Measurements from ENCODE around the gene NUDT3.
A peak's percentile ranks its signal among the peaks of the same experiment; 100 is the strongest.

DNA sequence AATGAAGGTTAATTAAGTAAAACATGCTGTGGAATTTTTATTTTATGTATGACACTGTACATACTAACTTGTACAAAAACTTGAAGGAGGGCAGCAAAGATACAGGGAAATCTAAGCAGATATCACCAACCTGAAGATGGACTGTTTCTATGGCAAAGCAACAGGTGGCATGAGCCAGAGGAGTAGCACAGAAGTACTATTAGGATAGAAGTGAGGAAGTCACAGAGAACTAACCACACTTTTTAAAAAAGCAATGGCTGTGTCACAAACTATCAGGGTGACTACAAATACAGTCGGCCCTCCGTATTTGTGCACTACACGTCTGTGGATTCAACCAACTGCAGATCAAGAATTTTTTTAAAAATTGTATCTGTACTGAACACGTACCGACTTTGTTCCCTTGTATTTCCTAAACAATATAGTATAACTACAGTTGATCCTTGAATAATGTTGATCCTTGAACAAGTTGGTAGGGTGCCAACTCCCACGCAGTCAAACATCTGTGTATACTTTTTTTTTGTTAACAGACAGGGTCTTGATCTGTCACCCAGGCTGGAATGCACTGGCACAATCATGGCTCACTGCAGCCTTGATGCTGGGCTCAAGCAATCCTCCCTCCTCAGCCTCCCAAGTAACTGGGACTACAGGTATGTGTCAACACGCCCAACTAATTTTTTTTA, 61.0 kb downstream of the NUDT3 start:
- TF ChIP-seq TAF1 (IDR thresholded peaks at IDR 0.05; ENCODE audit: low read depth), result no peak
- TF ChIP-seq, protein P1, sequence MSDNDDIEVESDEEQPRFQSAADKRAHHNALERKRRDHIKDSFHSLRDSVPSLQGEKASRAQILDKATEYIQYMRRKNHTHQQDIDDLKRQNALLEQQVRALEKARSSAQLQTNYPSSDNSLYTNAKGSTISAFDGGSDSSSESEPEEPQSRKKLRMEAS (IDR thresholded peaks at IDR 0.05), result no peak
- TF ChIP-seq RAD21 (IDR thresholded peaks at IDR 0.05; ENCODE audit: low read depth), result no peak
- no peak for TF ChIP-seq YY1 (IDR thresholded peaks at IDR 0.05; ENCODE audit: low read depth)
- TF ChIP-seq, protein P2, sequence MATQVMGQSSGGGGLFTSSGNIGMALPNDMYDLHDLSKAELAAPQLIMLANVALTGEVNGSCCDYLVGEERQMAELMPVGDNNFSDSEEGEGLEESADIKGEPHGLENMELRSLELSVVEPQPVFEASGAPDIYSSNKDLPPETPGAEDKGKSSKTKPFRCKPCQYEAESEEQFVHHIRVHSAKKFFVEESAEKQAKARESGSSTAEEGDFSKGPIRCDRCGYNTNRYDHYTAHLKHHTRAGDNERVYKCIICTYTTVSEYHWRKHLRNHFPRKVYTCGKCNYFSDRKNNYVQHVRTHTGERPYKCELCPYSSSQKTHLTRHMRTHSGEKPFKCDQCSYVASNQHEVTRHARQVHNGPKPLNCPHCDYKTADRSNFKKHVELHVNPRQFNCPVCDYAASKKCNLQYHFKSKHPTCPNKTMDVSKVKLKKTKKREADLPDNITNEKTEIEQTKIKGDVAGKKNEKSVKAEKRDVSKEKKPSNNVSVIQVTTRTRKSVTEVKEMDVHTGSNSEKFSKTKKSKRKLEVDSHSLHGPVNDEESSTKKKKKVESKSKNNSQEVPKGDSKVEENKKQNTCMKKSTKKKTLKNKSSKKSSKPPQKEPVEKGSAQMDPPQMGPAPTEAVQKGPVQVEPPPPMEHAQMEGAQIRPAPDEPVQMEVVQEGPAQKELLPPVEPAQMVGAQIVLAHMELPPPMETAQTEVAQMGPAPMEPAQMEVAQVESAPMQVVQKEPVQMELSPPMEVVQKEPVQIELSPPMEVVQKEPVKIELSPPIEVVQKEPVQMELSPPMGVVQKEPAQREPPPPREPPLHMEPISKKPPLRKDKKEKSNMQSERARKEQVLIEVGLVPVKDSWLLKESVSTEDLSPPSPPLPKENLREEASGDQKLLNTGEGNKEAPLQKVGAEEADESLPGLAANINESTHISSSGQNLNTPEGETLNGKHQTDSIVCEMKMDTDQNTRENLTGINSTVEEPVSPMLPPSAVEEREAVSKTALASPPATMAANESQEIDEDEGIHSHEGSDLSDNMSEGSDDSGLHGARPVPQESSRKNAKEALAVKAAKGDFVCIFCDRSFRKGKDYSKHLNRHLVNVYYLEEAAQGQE (IDR thresholded peaks at IDR 0.05; ENCODE audit: low read depth), result no peak
- no peak for TF ChIP-seq EP300 (IDR thresholded peaks at IDR 0.05; ENCODE audit: borderline replicate concordance)
- no peak for TF ChIP-seq NFIC (IDR thresholded peaks at IDR 0.05)
- no peak for TF ChIP-seq CEBPB (IDR thresholded peaks at IDR 0.05)
- TF ChIP-seq, protein P3, sequence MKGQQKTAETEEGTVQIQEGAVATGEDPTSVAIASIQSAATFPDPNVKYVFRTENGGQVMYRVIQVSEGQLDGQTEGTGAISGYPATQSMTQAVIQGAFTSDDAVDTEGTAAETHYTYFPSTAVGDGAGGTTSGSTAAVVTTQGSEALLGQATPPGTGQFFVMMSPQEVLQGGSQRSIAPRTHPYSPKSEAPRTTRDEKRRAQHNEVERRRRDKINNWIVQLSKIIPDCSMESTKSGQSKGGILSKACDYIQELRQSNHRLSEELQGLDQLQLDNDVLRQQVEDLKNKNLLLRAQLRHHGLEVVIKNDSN (IDR thresholded peaks at IDR 0.05), result no peak
- peak; percentile 17; the same call in 1 of the 2 replicates for TF ChIP-seq EGR1 (IDR thresholded peaks at IDR 0.05)
- no peak for TF ChIP-seq FOXM1 (IDR thresholded peaks at IDR 0.05; ENCODE audit: borderline replicate concordance, low read depth)
- TF ChIP-seq CREB1 (IDR thresholded peaks at IDR 0.05; ENCODE audit: low read depth), result no peak
- TF ChIP-seq TCF12 (IDR thresholded peaks at IDR 0.05; ENCODE audit: low read depth), result no peak
